GM21381 (cell line): ENCODE measurements around the gene CDC42BPA.

Experiments
- ATAC-seq: cut with Tn5 transposase; IDR thresholded peaks from one replicate; pipeline ENCODE4 v1.9.1; 2021; ENCODE audit warnings: mild to moderate bottlenecking, moderate library complexity; ENCODE audit not compliant: unreplicated experiment

Gene CDC42BPA

DNA sequence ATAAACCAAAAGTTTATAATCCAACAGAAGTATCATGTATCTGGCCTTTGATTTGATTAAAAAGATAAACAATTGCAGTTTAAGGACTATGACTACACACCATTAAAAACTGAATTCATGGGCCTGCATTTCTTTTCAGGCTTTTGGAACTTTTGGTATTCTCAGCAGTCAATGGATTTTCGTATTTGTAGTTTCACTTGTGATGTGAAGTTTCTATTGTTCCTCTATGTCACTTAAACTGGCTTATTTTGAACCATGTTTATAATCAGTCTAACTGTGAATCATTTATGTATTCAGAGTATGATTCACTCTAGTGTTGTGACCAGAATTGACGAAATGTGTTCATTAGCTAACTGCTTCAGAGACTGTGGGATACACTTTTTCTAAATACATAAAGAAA lies 245.3 kb downstream of the CDC42BPA start:
- ATAC-seq = no peak

DNA sequence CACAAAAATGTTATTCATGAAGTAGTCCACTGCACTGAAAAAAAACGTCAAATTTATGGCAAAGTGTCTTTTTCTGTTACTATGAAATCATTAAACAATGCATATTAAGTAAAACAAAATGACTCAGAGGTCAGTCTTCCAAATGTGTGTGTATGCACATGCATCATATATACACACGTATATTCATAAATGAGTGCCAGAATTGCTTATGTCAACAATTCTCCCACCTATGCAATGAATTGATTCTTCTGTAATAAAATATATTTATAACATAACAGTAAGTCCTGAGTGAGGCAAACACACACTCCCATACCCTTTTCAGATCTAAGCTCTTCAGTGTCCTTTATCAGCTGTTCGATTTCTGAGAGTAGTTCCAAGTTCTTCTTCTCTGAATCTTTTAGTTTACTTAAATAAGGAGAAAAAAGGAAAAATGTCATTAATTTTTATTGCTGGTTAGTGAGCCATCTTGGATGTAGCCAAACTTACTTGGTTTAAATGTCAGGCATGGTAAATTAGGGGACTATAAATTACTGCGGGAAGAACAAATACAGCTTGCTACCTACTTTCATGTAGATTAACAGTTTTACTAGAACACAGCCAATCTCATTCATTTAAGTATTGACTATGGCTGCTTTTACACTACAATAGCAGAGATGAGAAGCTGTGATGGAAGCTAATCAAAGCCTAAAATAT lies 246.3 kb downstream of the CDC42BPA start:
- ATAC-seq = no peak

DNA sequence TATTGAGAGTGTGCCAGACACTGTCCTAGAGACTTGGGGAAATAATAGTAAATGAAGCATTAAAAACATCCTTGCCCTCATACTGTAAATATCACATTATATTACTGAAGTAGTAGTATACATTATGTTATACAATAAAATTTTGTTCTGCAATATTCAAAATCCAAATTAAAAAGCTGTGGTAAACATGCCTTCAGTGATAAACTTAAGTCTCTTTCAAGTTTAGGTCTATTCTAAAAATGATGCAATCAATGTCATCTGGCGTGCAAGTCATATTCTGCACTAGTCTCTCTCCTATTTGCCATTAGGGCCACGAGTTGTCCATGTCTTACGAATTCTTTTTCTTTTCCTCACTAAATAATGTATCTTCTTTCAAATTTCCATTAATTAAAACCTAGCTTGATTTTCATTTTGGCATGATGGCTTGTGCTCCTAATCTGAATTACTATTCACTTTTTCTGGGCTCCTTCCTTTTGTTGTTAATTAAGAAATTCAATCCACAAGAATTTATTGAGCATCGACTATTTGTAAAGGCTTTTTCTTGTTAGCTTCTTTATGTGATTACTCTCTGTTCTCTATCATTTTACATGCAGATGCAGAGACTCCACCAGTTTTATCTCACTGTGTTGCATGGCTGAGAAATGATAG lies 247.5 kb downstream of the CDC42BPA start:
- ATAC-seq = no peak

DNA sequence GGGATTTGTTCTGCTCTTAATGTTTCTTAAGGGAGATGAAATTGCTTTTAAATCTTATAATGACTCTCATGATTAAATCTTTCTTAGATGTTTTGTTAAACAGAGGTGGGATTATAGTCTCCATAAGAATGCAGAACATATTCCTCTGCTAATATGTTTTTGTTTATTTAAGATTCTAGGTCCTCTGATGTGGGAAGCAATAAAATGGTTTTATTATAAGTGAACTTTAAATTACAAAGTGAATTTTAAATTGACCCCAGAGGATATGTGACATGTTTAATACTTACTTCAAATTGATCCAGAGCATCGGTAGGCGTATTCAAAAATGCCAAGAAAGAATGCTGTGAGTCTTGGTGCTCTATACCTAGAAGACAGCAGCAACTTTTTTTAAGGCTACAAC lies 248.8 kb downstream of the CDC42BPA start:
- no peak for ATAC-seq

DNA sequence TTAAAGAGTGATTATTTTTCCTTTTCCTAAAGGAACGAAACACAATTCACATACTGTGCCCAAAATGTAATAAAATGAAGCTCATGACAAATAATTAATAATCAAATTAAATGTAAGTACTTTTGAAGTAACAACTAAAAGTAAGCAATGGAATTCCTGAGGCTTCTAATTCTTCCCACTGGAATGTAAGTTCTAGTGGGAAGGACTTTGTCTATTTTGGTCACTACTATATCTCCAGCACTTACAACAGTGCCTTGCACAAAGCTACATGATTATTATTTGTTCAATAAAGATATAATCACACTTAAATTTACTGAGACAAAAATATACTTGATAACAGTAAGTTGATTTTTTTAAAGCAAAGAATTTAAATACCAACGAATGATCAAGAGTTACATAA lies 249.4 kb downstream of the CDC42BPA start:
- no peak for ATAC-seq

DNA sequence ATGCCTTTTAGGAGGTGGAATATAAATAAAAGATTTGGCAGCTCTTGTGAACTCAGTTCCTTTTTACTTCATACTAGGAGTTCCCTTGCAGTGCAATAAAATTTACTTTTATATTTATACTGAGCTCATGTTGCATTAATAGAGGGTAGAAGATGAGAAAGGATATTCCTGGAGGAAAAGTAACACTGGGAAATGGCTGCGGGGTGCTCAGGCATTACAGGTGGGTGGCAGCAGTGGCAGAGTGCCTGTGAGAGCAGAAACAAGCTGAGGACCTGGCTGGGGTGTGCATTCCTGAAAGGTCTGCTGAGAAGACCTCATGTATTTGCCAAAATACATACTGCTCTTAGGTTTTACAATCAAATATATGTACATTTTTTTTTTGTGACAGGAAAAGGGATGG lies 251.3 kb downstream of the CDC42BPA start:
- no peak for ATAC-seq

DNA sequence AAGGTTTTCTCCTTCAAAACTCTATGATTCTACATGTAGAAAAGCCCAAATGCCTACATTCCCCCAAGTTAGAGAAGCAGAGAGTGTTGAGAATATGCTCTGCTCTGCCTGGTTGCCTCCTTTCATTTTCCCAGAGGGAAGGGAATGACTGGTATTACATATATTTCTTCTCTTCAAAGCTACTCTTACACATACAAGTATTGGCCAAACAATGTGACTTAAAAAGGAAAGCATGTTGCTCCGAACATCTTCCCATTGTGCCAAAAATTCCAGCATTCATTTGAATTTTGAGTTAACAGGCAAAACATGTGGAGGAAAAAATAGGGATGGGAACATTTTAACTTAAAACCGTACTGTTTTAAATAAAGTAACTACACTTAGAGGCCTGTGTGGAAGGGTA lies 253.0 kb downstream of the CDC42BPA start:
- ATAC-seq = no peak

DNA sequence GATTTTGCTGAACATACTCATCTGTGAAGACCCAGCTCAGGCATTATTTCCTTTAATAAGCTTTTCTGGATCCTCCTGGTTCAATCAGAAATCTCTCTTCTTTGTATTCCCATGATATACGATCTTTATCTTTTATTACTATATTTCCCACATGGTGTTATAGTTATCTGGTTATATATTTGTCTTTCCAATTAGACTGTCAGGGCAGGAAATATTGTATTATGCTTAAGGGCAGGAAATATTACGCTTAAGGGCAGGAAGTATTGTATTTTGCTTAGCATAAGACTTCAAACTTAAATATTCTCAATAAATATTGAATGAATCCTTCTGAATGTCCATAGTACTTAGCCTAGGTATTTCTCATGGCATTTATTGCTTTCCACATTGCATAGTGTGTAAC lies 256.0 kb downstream of the CDC42BPA start:
- no peak for ATAC-seq

DNA sequence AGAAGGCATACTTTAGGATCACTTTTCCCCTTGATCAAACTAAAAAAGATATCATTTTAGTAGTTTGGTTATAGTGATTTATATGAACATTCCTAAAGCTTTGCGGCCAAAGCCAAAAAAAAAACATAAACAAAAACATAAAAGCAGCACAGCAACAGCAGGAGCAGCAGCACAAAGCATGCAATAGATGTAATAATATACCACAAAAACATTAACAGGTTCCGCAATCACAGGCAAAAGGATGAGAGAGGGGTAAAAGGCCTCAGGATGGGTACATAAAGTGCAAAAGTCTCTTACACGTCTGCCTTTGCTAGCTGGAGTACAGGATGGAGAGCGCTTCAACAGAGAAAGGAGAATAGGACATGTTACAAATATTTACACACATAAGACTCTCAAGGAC lies 259.2 kb downstream of the CDC42BPA start:
- ATAC-seq = no peak

DNA sequence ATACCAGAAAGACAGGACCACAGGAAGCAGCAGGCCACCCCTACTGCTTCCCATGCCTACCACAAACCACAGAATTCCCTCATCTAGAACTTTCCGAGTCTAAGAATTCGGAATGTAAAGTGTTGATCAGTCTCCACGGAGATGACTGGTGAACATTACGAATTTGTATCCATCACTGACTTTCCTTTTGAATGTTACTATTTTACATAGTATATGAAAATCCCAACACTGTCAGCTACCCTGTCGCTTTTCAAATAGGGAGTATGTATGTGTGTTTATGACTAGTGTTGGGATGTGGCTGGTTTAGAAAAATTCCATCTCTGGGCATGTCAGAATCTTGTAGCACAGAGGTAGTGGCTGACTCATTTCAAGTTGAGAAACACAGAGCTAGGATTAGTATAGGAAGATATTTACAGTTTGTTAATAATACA lies 260.0 kb downstream of the CDC42BPA start:
- no peak for ATAC-seq

DNA sequence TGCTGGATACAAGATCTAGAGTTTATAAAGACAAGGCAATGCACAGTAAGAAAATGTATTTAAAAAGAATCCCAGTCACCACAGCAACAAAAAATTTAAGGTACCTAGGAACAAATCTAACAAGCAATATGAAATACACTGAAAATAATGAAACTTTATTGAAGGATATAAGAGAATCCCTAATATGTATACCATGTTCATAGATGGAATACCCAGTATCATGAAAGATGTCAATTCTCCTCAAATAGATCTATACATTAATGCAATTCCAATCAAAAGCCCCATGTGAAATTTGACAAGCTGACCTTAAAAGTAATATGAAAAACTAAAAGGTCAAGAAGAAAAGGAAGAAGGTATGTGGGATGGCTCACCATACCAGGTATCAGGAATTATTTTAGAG lies 269.0 kb downstream of the CDC42BPA start:
- no peak for ATAC-seq

DNA sequence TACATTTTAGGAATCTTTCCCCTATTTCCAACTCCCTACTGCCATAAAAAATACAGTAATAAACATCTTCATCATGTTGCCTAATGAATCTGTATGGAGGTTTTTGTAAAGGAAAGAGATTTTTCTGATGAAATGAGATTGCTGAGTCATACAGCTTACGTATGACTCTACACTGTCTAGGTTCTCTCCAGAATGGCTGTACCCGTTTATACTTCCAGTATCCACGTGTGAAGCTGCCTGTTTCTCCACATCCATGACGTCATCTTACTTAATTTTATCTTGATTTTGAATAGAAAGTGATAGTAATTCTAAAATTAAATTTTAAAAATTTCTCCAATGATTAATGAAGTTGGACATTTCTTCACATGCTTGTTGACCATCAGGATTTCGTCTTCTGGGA lies 274.5 kb downstream of the CDC42BPA start:
- no peak for ATAC-seq

DNA sequence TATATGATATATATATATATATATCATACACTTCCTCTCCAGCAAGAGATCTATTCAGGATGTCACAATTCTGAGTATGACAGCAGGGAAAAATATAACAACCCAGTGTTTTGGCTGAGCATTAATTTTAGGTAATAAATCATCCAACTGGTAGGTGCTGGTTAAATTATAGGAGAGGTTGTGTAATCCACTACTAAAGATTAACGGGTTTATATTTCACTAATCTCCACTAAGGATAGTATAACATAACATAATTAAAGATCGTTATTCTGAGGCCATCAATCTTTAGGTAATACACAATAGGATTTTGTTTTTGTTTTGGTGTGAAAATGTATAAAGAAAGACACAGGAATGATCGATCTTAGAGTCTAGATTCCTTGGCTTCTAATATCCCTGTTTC lies 276.0 kb downstream of the CDC42BPA start:
- ATAC-seq = no peak

DNA sequence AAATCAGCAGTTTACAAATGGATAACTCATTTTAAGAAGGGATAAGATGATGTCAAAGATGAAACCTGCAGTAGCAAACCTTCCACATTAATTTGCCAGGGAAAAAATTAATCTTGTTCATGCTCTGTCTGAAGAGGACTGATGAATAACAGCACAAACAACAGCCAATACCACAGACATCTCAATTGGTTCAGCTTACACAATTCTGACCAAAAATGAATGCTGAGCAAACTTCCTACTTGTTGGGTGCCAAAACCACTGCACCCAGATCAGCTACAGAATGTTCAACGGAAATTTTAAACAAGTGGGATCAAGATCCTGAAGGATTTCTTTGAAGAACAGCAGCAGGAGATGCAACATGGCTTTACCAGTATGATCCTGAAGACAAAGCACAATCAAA lies 279.9 kb downstream of the CDC42BPA start:
- ATAC-seq = no peak

DNA sequence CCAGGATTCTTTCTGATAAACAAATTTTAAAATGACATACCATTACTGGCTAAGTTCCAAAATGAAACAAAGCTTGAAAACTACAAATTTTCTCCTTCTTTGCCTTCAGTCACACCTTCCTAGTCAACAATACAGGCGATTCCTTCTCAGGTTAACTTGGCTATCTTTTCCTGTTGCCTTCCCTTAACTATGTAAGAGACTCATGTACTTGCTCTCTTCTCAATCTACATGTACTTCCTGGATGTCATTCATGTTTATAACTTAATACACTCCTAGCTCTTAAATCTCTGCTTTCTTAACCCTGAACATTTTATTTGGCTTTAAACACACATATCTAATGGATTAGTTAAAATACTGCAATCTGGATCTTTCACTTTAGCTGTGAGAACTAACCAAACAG lies 281.2 kb downstream of the CDC42BPA start:
- ATAC-seq = no peak

DNA sequence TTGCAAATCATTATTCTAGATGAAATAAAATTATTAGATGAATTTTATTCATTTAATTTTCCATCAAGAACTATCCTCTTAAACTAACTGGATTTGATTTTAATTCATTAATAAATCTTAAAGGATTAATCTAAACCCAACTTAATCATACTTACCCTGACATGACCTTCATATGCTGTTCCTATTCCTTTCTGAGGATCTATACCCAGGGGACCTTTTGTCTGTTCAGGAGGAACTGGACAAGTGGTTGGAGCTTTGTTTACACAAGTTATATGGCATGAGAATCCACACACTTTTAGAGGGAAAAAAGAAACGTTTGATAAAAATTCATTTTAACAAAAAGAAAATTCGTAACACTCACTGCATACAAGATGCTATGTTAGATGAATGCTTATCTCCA lies 283.0 kb downstream of the CDC42BPA start:
- ATAC-seq = no peak

DNA sequence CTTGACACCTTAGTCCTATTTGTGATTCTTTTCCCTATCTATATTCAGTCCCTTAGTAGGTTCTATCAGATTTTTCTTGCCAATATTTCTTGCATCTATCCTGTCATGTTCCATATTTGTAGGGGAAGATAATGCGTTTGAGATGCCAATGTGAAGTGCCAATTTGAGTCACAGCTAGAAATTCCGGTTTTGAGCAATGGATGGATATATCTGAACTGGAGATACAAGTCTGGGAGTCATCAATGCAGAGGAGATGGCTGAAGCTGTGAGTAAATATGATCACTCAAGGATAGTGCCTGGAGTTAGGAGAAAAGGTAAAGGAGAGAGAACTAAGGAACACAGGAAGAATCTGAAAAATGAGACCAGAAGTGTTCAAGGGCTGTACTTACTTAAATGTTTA lies 284.4 kb downstream of the CDC42BPA start:
- no peak for ATAC-seq

DNA sequence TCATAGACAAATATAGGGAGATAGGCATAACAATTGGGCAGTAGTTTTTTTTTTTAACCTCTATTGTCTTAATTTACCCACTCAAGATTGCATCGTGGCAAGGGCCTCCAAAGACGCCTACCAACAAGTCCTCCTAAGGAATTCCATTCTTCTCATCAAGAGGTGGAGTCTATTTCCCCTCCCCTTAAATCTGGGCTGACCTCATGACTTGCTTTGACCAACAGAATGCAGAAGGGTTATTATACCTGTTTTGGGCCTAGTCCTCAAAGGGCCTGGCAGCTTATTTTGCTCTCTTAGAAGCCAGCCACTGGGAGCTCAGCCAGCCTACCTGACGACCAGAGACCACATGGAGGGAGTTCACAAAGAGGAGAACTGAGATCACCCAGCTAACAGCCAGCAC lies 285.9 kb downstream of the CDC42BPA start:
- ATAC-seq = no peak

DNA sequence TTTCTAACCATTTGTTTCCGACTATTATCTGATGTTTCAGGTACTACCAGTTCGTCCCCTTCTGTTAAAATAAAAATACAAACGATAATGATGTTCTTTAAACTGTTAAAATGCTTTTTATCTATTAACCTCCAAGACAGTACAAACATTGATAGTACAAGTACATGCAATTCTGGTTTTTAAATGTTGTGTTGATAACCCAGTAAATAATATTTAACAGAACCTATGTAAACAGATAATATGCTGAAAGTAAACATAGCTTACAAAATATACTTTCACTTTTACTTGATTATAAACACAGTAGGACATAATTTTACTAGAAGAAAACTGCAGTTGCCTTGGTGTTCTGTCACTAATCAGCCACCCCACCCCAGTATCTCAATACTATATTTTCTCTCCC lies 301.3 kb downstream of the CDC42BPA start:
- no peak for ATAC-seq

DNA sequence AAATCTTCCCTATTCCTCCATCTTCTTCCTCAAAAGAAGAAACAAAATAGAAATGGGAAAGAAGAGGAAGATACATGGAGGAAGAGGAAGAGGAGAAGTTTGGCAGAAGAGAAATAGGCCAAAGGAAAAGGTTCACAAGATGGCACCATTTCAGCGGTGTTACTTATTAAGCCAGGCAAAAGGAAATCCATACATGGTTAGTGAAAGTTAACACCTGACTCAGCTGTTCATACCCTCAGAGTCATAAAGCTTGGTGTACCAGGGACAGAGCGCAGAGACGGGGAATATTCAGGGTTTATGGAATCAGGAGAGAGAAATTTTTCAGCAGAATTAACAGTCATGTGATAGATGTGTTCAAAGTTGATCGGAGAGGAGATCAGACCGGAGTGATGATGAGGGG lies 307.6 kb downstream of the CDC42BPA start:
- no peak for ATAC-seq

DNA sequence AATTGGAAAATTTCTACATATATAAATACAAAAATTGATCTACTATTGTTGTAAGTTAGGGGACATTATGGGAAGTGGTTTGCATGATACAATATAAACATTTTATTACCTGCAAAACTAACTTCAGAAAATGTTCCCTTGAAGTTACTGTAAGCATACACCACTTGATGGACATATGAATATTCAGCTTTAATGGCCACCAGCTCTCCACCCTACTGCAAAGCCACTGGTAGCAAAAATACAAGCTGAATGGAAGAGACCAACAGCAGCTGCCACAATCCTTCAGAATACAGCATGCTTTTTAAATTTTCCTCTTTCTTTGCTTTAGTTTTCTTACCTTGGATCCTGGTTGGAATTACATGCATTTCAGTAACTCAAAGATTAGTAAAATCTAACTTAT lies 308.4 kb downstream of the CDC42BPA start:
- ATAC-seq = no peak

DNA sequence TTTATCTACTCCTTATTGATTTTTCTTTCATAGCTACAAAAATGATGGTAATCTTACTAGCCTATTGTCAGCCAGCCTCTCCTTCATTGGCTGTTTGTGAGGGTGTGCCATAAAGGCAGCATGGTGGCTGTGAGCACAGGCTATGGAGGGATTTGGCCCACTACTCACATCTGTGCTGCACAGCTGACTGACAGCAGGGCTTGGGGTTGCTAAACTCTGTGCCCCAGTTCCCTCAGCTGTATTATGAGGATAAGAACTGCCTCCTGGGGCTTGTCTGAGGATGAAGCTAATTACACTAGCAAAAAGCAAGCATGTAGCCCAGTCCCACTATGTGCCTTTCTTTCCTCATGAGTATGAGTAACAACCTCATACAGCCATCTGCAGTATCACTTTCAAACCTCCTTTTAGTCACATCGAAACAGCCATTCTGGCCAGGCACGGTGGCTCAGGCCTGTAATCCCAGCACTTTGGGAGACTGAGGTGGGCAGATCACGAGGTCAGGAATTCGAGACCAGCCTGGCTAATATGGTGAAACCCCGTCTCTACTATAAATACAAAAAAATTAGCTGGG lies 312.0 kb downstream of the CDC42BPA start:
- ATAC-seq = no peak

DNA sequence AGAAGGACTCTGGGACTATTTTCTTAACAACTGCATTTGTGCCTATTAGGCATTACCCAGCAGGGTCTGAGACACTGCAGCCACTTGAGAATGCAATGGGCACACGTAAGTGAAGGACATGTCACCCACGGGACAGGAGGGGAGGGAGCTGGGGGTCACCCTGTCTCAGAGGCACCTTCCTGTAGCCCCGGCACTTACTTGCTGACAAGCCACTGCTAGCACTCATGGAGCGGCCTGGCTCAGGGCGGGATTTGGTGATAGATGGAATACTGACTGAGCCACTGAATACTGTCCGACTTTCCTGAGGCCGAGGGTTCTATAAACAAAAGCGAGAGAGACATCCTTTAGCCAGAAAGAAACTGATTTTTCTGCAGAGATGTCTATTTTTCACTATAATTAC lies 313.5 kb downstream of the CDC42BPA start:
- no peak for ATAC-seq
